HepG2 (cell line): ENCODE data around the gene ASMT. TPM values are rescaled to one million over a fixed set of nuclear protein-coding genes. Genes with fewer than 3 reads are reported as not detected.
"Not testable (repeated sequence)": the region's sequence is repeated elsewhere in the genome, so short reads cannot be mapped to it uniquely, and the experiment has no call there.

ENCODE experiments used
- ATAC-seq: fragments of 200-7000 bp; cut with Tn5 transposase; 3 replicates; pipeline ENCODE4 v1.9.1; 2020; ENCODE audit warnings: mild to moderate bottlenecking, moderate library complexity
- BruUV-seq: library from RNA; stranded (reverse); fragments of 400-500 nt; replicated peaks from 2 replicates; lab custom pipeline; 2021; lab: Mats Ljungman, UMichigan
- CTCF ChIA-PET: fragments of 300-600 bp; formaldehyde crosslinking; extraction: SDS; loops from one replicate; lab custom pipeline; 2021; ENCODE audit warnings: low total read pairs, inconsistent platforms, low intra/inter-chr PET ratio; lab: Yijun Ruan, JAX
- POLR2A ChIA-PET: fragments of 350-600 bp; sonication (Branson Sonifier 250); formaldehyde crosslinking; loops from one replicate; lab custom pipeline; 2020; ENCODE audit warnings: antibody characterized with exemption, inconsistent platforms; lab: Yijun Ruan, JAX
- DNase-seq: peaks from one replicate; pipeline ENCODE4 v3.0.0-alpha.2; 2015; ENCODE audit warnings: low spot score
- FAIRE-seq: peaks from 3 replicates; lab custom pipeline; 2011; peaks lifted over from hg19 to GRCh38; lab: Jason Lieb, UNC
- H2AFZ ChIP-seq: one replicate; pipeline ENCODE4 v1.6.1; 2011; ENCODE audit warnings: low read length, inconsistent platforms
- H3K27ac ChIP-seq: fragments of 300-600 bp; 3 replicates; pipeline ENCODE4 v1.8.0; 2011; ENCODE audit warnings: mixed run types, mild to moderate bottlenecking, mixed read lengths, low read length, inconsistent platforms; ENCODE audit not compliant: insufficient read depth; ENCODE audit errors: extremely low read length
- H3K27me3 ChIP-seq, 2 experiments: fragments of 200-600 bp in 1 of 2; 2 replicates in 1 of 2; 3 replicates in 1 of 2; pipeline versions ENCODE4 v1.6.0 to v1.8.0; 2011; ENCODE audit warnings: low read length in 2 of 2, mild to moderate bottlenecking in 2 of 2, moderate library complexity in 2 of 2, inconsistent platforms in 1 of 2; ENCODE audit not compliant: insufficient read depth in 2 of 2, control insufficient read depth in 1 of 2
- H3K36me3 ChIP-seq, 2 experiments: fragments of 200-600 bp in 1 of 2; replicated peaks in 1 of 2; 2 replicates in 1 of 2; 3 replicates in 1 of 2; pipeline versions ENCODE4 v1.5.1 to v1.8.0; 2011; ENCODE audit warnings: low read length in 2 of 2, inconsistent platforms in 1 of 2; ENCODE audit not compliant: insufficient read depth in 2 of 2, control insufficient read depth in 1 of 2
- H3K4me1 ChIP-seq: 2 replicates; pipeline ENCODE4 v1.5.1; 2012; ENCODE audit warnings: low read length, inconsistent platforms; ENCODE audit not compliant: insufficient read depth
- H3K4me2 ChIP-seq: 2 replicates; pipeline ENCODE4 v1.6.0; 2011; ENCODE audit warnings: low read depth, low read length, inconsistent platforms
- H3K4me3 ChIP-seq, 3 experiments: fragments of 200-600 bp in 1 of 3; sonication (generic), shearing (Covaris generic) in 1 of 3; replicated peaks in 1 of 3; 2 replicates each; pipeline ENCODE4 v1.5.1; 2011 to 2016; ENCODE audit warnings: low read length in 3 of 3, inconsistent platforms in 2 of 3, low read depth in 2 of 3, mild to moderate bottlenecking in 2 of 3, control low read depth in 1 of 3, mixed read lengths in 1 of 3; ENCODE audit not compliant: insufficient read depth in 1 of 3
- H3K79me2 ChIP-seq: one replicate; pipeline ENCODE4 v1.6.1; 2011; ENCODE audit warnings: low read length, inconsistent platforms; ENCODE audit not compliant: insufficient read depth
- H3K9ac ChIP-seq: 2 replicates; pipeline ENCODE4 v1.6.0; 2011; ENCODE audit warnings: mild to moderate bottlenecking, low read depth, low read length, inconsistent platforms; ENCODE audit not compliant: insufficient read depth
- H3K9me3 ChIP-seq: 2 replicates; pipeline ENCODE4 v1.5.1; 2012; ENCODE audit warnings: mild to moderate bottlenecking, low read length
- H4K20me1 ChIP-seq: 2 replicates; pipeline ENCODE4 v1.6.0; 2011; ENCODE audit warnings: inconsistent platforms, mild to moderate bottlenecking, low read length, moderate library complexity; ENCODE audit not compliant: insufficient read depth
- CENPX ChIP-seq: sonication (generic); formaldehyde crosslinking; IDR thresholded peaks from 2 replicates; pipeline ENCODE4 v1.9.0; 2021; ENCODE audit warnings: mild to moderate bottlenecking, missing genetic modification reagents, moderate library complexity
- FOXO4 ChIP-seq: sonication (generic); formaldehyde crosslinking; conservative IDR thresholded peaks from 2 replicates; pipeline ENCODE4 v1.8.1; 2023; ENCODE audit warnings: missing genetic modification reagents
- MAX ChIP-seq: IDR thresholded peaks from 2 replicates; pipeline ENCODE4 v1.6.1; 2012; ENCODE audit warnings: inconsistent platforms
- SRF ChIP-seq: IDR thresholded peaks from 2 replicates; pipeline ENCODE4 v1.6.1; 2011; ENCODE audit warnings: mild to moderate bottlenecking, low read depth, low read length, moderate library complexity
- TBL1XR1 ChIP-seq: fragments of 150-350 bp; IDR thresholded peaks from 2 replicates; pipeline ENCODE4 v1.6.1; 2014; ENCODE audit warnings: borderline replicate concordance, low read length; ENCODE audit not compliant: partially characterized antibody
- ZNF333 ChIP-seq: sonication (generic); formaldehyde crosslinking; IDR thresholded peaks from 2 replicates; pipeline ENCODE4 v1.4.0; 2020; ENCODE audit warnings: mild to moderate bottlenecking, missing genetic modification reagents, borderline replicate concordance
- ZNF724P ChIP-seq: sonication (generic); formaldehyde crosslinking; IDR thresholded peaks from 2 replicates; pipeline ENCODE4 v1.8.0; 2022; ENCODE audit warnings: missing genetic modification reagents, borderline replicate concordance
- WGBS: methylation state at CpG from one replicate; pipeline ENCODE4 v1.1.6; 2017; ENCODE audit warnings: low lambda C conversion rate; 5-methylcytosine and 5-hydroxymethylcytosine counted together
- in situ Hi-C: cut with HindIII; loops from 2 replicates; pipeline ENCODE4 v1.10.0; 2017; ENCODE audit warnings: low pct_unique_long_range_greater_than_20kb; ENCODE audit not compliant: extremely low pct_ligation_motif_present
- intact Hi-C: fragments of 100-400 bp; cut with micrococcal nuclease; formaldehyde crosslinking; loops from one replicate; pipeline ENCODE4 v1.10.0; 2022; ENCODE audit not compliant: unreplicated experiment
- polyA plus RNA-seq, 8 experiments: library from polyadenylated mRNA; depleted of rRNA in 3 of 8; stranded (reverse) in 7 of 8; unstranded in 1 of 8; fragments of >200 nt; fragmentation: Illumina TruSeq in 4 of 8; extraction: Trizol in 4 of 8; gene quantifications; 2 replicates each; pipeline versions ENCODE4 v1.2.1 to v1.2.3, GENCODE V29; 2011 to 2016; ENCODE audit warnings: low read depth in 4 of 8, missing spikeins in 1 of 8, mixed read lengths in 1 of 8; ENCODE audit not compliant: insufficient read depth in 1 of 8
- total RNA-seq, 5 experiments: library from RNA; depleted of rRNA; stranded (reverse); fragments of >200 nt; fragmentation: Illumina TruSeq; extraction: Trizol; gene quantifications; 2 replicates each; pipeline ENCODE4 v1.2.3, GENCODE V29; 2016; ENCODE audit warnings: low read depth in 1 of 5

ASMT gene
- total and polyA plus RNA-seq, 2 of the 13 experiments (the other 11 are each of a cell fraction or from before 2014, with no cell fraction given): 0.04 TPM; not detected in 1

- DNase-seq: no peak
- ChIA-PET POLR2A (no interaction called here), CTCF (no interaction called here)
- ATAC-seq: no peak
- Histone ChIP-seq H4K20me1 (no peaks in the 10 kb centered on the region), H2AFZ (no peak overlapping the region), H3K4me3 (no peak overlapping the region), H3K27me3 (peaks cover 0 to 5% of the 10 kb centered on the region in 2 experiments; a peak in 1 of 5 replicates), H3K79me2 (no peaks in the 10 kb centered on the region), H3K9ac (no peak overlapping the region), H3K27ac (no peak overlapping the region), H3K9me3 (no peaks in the 10 kb centered on the region), H3K4me2 (no peak overlapping the region), H3K4me1 (no peaks in the 10 kb centered on the region), H3K36me3 (no peaks in the 10 kb centered on the region)
- FAIRE-seq: no peak
- intact Hi-C loops (no loop called here), in situ Hi-C loops (no loop called here)
- BruUV-seq: no TSS peak
- TF ChIP-seq SRF (no peak), ZNF724P (CRISPR knock-in tag) (no peak), CENPX (CRISPR knock-in tag) (no peak), TBL1XR1 (no peak), MAX (no peak), FOXO4 (CRISPR knock-in tag) (no peak), ZNF333 (CRISPR knock-in tag) (no peak)
Observed at GRCh38 chrX:1681439-1681838, 66.6 kb downstream of the ASMT start.

- POLR2A ChIA-PET, H3K4me2 ChIP-seq, H3K36me3 ChIP-seq, DNase-seq, H4K20me1 ChIP-seq, BruUV-seq, H3K27ac ChIP-seq, H3K4me3 ChIP-seq, H3K9ac ChIP-seq, H3K4me1 ChIP-seq, in situ Hi-C loops, CTCF ChIA-PET, H3K27me3 ChIP-seq, H2AFZ ChIP-seq, H3K9me3 ChIP-seq, ATAC-seq, H3K79me2 ChIP-seq, intact Hi-C loops, FAIRE-seq: not testable (repeated sequence)
Observed at GRCh38 chrX:1681856-1682255, 67.0 kb downstream of the ASMT start.

GRCh38 chrX:1682501-1682900 lies 67.6 kb downstream of the ASMT start:
- H3K27ac ChIP-seq, H3K9ac ChIP-seq, H3K4me2 ChIP-seq, H3K4me3 ChIP-seq, H4K20me1 ChIP-seq, BruUV-seq, ATAC-seq, H3K36me3 ChIP-seq, H3K9me3 ChIP-seq, H3K4me1 ChIP-seq, FAIRE-seq, H2AFZ ChIP-seq, intact Hi-C loops, POLR2A ChIA-PET, H3K79me2 ChIP-seq, DNase-seq, H3K27me3 ChIP-seq, CTCF ChIA-PET, in situ Hi-C loops: not testable (repeated sequence)
- 42% methylated on average over 4 of the region's 4 CpGs for WGBS
